ENCODE results near the gene SRP54. TPM values are rescaled to one million over a fixed set of nuclear protein-coding genes. Genes with fewer than 3 reads are reported as not detected.

The SRP54 gene
- total RNA-seq, 1 donor from 2014 or later = 37.6 TPM

- Histone ChIP-seq H3K27me3 (no peaks in the 10 kb centered on the region), H3K27ac (no peak overlapping the region), H3K4me3 (no peak overlapping the region), H3K9me3 (no peaks in the 10 kb centered on the region), H3K36me3 (peaks cover 0 to 17% of the 10 kb centered on the region in 2 donors), H3K4me1 (no peaks in the 10 kb centered on the region)
- intact Hi-C loops (cut with DNase I) = no loop called here
- no peak for DNase-seq (ENCODE audit: extremely low spot score in 2 of 2)
- TF ChIP-seq POLR2A (IDR thresholded peaks at IDR 0.05) (no peak), POLR2AphosphoS5 (IDR thresholded peaks at IDR 0.05; ENCODE audit: insufficient read depth in 1 of 2, low read depth in 1 of 2) (no peak), CTCF (IDR thresholded peaks at IDR 0.05) (no peak)
Measured at GRCh38 chr14:35073486-35073885, 90.7 kb downstream of the SRP54 start.

GRCh38 chr14:35078082-35078481 is 95.3 kb downstream of the SRP54 start:
- Histone ChIP-seq H3K4me3 (no peak overlapping the region), H3K36me3 (peaks cover 0 to 48% of the 10 kb centered on the region in 2 donors), H3K4me1 (no peaks in the 10 kb centered on the region), H3K9me3 (no peaks in the 10 kb centered on the region), H3K27me3 (no peaks in the 10 kb centered on the region), H3K27ac (no peak overlapping the region)
- intact Hi-C loops (cut with DNase I) = no loop called here
- TF ChIP-seq POLR2AphosphoS5 (IDR thresholded peaks at IDR 0.05; ENCODE audit: insufficient read depth in 1 of 2, low read depth in 1 of 2) = no peak
- TF ChIP-seq CTCF (IDR thresholded peaks at IDR 0.05) = no peak
- TF ChIP-seq POLR2A (IDR thresholded peaks at IDR 0.05) = no peak
- no peak for DNase-seq (ENCODE audit: extremely low spot score in 2 of 2)

Other genes with a start within 250 kb of the SRP54 start
- 38.5 TPM for gene BAZ1A, start 107.6 kb upstream of the SRP54 start, total RNA-seq
- 41.3 TPM for gene FAM177A1, start 63.3 kb downstream of the SRP54 start, total RNA-seq
- 14.5 TPM for gene PPP2R3C, start 139.0 kb downstream of the SRP54 start, total RNA-seq
- 11.0 TPM for gene PRORP, start 139.6 kb downstream of the SRP54 start, total RNA-seq